ENCODE results near the gene XPNPEP1. TPM values are rescaled to one million over a fixed set of nuclear protein-coding genes. Genes with fewer than 3 reads are reported as not detected.

The XPNPEP1 gene
- polyA plus RNA-seq, 1 donor from 2014 or later: 96.3 TPM

DNA sequence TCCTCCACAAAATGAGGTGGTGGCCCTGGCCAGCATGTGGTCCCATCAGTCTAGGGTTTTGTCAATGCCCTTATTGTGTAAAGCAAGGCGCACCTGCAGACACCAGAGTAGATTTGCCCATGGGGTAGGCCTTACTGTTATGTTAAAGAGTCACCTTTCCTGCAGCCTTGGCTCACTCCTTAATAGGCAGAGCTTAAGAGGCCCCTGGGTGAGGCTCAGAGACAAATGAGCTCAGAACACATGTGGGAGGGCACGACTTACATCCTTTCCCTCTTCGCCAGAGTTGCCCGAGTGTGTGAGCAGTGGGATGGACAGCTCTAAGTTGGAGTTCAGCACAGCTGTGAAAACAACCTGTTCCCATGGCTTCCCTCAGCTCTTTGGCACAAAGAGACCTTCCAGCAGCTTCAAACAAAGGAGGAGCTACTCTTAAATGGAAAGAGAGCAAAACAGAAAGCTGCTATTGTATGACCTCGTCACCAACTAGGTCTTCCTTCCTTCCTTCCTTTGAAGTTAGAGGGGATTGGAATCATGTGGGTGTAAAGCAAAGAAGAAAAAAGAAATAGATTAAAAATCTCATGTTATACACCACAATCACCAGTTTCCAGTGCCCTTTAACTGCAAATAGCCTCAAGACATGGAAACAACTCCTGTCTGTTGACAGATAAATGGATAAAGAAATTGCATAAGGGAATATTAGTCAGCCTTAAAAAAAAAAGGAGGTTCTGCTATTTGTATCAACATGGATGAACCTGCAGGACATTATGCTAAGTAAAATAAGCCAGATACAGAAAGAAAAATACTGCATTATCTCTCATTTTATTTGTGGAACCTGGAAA, 11.9 kb upstream of the XPNPEP1 start:
- TF ChIP-seq EP300 (conservative IDR thresholded peaks at IDR 0.05; ENCODE audit: poor library complexity, severe bottlenecking) (no peak), EZH2 (IDR thresholded peaks at IDR 0.05; ENCODE audit: borderline replicate concordance, insufficient read depth, low read length, poor library complexity, severe bottlenecking) (no peak), RAD21 (conservative IDR thresholded peaks at IDR 0.05) (no peak), MXI1 (conservative IDR thresholded peaks at IDR 0.05; ENCODE audit: poor library complexity, severe bottlenecking) (no peak), TAF1 (IDR thresholded peaks at IDR 0.05; ENCODE audit: low read depth) (no peak), POLR2AphosphoS5 (IDR thresholded peaks at IDR 0.05) (no peak), SMC3 (conservative IDR thresholded peaks at IDR 0.05; ENCODE audit: poor library complexity) (no peak)
- TF ChIP-seq, protein P1, sequence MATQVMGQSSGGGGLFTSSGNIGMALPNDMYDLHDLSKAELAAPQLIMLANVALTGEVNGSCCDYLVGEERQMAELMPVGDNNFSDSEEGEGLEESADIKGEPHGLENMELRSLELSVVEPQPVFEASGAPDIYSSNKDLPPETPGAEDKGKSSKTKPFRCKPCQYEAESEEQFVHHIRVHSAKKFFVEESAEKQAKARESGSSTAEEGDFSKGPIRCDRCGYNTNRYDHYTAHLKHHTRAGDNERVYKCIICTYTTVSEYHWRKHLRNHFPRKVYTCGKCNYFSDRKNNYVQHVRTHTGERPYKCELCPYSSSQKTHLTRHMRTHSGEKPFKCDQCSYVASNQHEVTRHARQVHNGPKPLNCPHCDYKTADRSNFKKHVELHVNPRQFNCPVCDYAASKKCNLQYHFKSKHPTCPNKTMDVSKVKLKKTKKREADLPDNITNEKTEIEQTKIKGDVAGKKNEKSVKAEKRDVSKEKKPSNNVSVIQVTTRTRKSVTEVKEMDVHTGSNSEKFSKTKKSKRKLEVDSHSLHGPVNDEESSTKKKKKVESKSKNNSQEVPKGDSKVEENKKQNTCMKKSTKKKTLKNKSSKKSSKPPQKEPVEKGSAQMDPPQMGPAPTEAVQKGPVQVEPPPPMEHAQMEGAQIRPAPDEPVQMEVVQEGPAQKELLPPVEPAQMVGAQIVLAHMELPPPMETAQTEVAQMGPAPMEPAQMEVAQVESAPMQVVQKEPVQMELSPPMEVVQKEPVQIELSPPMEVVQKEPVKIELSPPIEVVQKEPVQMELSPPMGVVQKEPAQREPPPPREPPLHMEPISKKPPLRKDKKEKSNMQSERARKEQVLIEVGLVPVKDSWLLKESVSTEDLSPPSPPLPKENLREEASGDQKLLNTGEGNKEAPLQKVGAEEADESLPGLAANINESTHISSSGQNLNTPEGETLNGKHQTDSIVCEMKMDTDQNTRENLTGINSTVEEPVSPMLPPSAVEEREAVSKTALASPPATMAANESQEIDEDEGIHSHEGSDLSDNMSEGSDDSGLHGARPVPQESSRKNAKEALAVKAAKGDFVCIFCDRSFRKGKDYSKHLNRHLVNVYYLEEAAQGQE (IDR thresholded peaks at IDR 0.05; ENCODE audit: borderline replicate concordance): no peak
- TF ChIP-seq, protein P2, sequence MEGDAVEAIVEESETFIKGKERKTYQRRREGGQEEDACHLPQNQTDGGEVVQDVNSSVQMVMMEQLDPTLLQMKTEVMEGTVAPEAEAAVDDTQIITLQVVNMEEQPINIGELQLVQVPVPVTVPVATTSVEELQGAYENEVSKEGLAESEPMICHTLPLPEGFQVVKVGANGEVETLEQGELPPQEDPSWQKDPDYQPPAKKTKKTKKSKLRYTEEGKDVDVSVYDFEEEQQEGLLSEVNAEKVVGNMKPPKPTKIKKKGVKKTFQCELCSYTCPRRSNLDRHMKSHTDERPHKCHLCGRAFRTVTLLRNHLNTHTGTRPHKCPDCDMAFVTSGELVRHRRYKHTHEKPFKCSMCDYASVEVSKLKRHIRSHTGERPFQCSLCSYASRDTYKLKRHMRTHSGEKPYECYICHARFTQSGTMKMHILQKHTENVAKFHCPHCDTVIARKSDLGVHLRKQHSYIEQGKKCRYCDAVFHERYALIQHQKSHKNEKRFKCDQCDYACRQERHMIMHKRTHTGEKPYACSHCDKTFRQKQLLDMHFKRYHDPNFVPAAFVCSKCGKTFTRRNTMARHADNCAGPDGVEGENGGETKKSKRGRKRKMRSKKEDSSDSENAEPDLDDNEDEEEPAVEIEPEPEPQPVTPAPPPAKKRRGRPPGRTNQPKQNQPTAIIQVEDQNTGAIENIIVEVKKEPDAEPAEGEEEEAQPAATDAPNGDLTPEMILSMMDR (IDR thresholded peaks at IDR 0.05; ENCODE audit: poor library complexity, severe bottlenecking): no peak
- H3K9me3 ChIP-seq (ENCODE audit: low read length): no peaks in the 10 kb centered on the region
- H3F3A ChIP-seq (ENCODE audit: insufficient read depth, low read length, poor library complexity, severe bottlenecking): no peaks in the 10 kb centered on the region
- H3K36me3 ChIP-seq (ENCODE audit: insufficient read depth, low read length): no peaks in the 10 kb centered on the region
- no peaks in the 10 kb centered on the region for H3K79me2 ChIP-seq (replicated peaks; ENCODE audit: insufficient read depth, low read length)
- no peaks in the 10 kb centered on the region for H4K20me1 ChIP-seq (ENCODE audit: insufficient read depth)
- no peak overlapping the region for H3K9ac ChIP-seq (ENCODE audit: low read length)
- no peaks in the 10 kb centered on the region for H3K9me2 ChIP-seq (ENCODE audit: insufficient read depth, low read length)
- H3K4me2 ChIP-seq (ENCODE audit: low read length): no peak overlapping the region
- no peak overlapping the region for H3K27ac ChIP-seq (ENCODE audit: low read length)
- H3K27me3 ChIP-seq (ENCODE audit: insufficient read depth, low read depth, low read length): no peaks in the 10 kb centered on the region
- H2AFZ ChIP-seq (ENCODE audit: low read depth, low read length): no peak overlapping the region
- H3K4me3 ChIP-seq (ENCODE audit: low read length): no peak overlapping the region

DNA sequence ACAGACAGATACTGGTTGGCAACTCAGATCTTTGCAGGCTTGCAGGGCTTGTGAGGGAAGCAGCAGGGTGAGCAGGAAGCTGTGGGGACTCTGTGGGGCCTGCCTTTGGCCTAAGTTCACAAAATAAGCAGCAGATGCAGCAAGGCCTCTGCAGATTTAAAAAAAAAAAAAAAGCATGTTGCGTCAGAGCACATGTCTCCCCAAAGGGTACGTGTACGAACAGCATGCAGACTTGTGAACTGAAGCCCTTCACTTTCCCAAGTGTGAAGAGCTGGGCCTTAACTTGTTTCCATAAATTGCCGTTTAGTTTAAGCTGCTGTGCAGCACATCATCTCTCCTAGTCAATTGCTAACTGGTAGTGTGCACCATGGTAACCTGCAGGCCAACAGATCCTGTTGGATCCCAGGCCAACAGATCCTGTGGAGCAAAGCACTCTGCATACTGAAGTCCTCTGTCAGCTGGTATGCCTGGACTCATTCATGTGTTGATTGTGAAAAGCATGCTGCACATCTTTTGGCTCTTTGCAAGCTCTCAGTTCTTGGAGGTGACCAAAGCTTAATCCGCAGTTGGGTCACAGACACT, 10.8 kb upstream of the XPNPEP1 start:
- Histone ChIP-seq H4K20me1 (ENCODE audit: insufficient read depth) (no peaks in the 10 kb centered on the region), H2AFZ (ENCODE audit: low read depth, low read length) (no peak overlapping the region), H3K27me3 (ENCODE audit: insufficient read depth, low read depth, low read length) (no peaks in the 10 kb centered on the region), H3K4me2 (ENCODE audit: low read length) (no peak overlapping the region), H3K9me3 (ENCODE audit: low read length) (no peaks in the 10 kb centered on the region), H3F3A (ENCODE audit: insufficient read depth, low read length, poor library complexity, severe bottlenecking) (no peaks in the 10 kb centered on the region), H3K9ac (ENCODE audit: low read length) (no peak overlapping the region), H3K36me3 (ENCODE audit: insufficient read depth, low read length) (no peaks in the 10 kb centered on the region), H3K27ac (ENCODE audit: low read length) (no peak overlapping the region), H3K4me3 (ENCODE audit: low read length) (no peak overlapping the region), H3K79me2 (replicated peaks; ENCODE audit: insufficient read depth, low read length) (no peaks in the 10 kb centered on the region), H3K9me2 (ENCODE audit: insufficient read depth, low read length) (no peaks in the 10 kb centered on the region)
- TF ChIP-seq TAF1 (IDR thresholded peaks at IDR 0.05; ENCODE audit: low read depth): no peak
- TF ChIP-seq, protein P1 (IDR thresholded peaks at IDR 0.05; ENCODE audit: borderline replicate concordance): no peak
- no peak for TF ChIP-seq EZH2 (IDR thresholded peaks at IDR 0.05; ENCODE audit: borderline replicate concordance, insufficient read depth, low read length, poor library complexity, severe bottlenecking)
- TF ChIP-seq POLR2AphosphoS5 (IDR thresholded peaks at IDR 0.05): no peak
- TF ChIP-seq SMC3 (conservative IDR thresholded peaks at IDR 0.05; ENCODE audit: poor library complexity): no peak
- TF ChIP-seq MXI1 (conservative IDR thresholded peaks at IDR 0.05; ENCODE audit: poor library complexity, severe bottlenecking): no peak
- TF ChIP-seq EP300 (conservative IDR thresholded peaks at IDR 0.05; ENCODE audit: poor library complexity, severe bottlenecking): no peak
- no peak for TF ChIP-seq RAD21 (conservative IDR thresholded peaks at IDR 0.05)

Data from neural cell (in vitro differentiated cells).